NCI-H446 treated with DMSO at 0.1 percent for 48 hours (cell line): ENCODE data around the gene SMNDC1.
"Not testable (repeated sequence)": the region's sequence is repeated elsewhere in the genome, so short reads cannot be mapped to it uniquely, and the experiment has no call there.

Source experiments
- DNase-seq: peaks from one replicate; lab custom pipeline; 2025; lab: John Stamatoyannopoulos, UW

The SMNDC1 gene

DNA sequence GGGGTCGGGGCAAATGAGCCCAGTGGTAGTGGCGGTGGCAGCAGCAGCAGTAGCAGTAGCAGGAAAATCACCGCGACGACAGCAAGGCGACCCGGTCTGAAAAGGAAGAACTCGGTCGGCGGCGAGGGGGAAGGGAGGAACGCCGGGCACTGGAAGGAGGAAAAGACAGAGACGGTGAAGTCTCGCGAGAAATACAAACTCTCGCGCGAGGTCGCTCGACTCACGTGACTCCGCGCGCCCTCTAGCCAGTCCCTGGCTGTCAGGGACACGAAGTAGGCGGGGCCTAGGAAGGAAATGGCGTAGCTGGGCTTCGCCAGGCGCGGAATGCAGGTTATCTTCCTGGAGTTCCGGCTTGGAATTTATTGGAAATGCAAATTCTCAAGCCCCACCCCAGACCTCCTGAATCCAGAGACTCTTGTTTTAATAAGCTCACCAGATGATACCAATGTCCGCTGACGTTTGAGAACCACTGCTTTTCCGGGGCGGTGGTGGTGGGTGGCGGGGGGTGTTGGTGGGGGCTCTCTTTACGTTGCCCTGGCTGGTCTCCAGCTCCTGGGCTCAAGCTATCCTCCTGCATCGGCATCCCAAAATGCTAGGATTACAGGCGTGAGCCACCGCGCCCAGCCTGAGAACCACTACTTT lies at the start of gene SMNDC1:
Gene SMNDC1, minus strand, starts transcription at position 141 of the 642 bp plus-strand sequence. CDS start 1,333 bp downstream, outside the sequence.
- DNase-seq = peak; percentile 89

DNA sequence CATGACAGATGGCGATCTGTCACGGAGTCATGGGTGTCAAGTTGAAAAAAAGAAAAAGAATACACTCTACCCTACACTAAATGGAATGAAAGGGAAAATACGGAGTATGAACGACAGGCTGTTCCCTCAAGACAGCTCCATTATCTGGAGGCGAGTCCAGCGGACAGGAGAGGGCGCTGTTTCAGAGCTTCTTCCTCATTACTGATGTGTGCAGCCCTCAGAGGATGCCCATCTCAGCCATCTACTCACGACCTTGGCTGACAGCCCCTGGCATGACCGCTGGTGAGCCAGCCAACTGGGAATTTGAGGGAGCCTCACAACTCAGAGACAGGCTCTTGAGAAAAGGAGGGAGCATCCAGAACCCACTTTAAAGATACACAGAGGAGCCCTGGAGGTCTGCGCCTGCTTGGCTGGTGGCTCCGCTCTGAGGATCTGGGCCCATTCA lies 49.6 kb upstream of the SMNDC1 start:
- peak; percentile 73 for DNase-seq

DNA sequence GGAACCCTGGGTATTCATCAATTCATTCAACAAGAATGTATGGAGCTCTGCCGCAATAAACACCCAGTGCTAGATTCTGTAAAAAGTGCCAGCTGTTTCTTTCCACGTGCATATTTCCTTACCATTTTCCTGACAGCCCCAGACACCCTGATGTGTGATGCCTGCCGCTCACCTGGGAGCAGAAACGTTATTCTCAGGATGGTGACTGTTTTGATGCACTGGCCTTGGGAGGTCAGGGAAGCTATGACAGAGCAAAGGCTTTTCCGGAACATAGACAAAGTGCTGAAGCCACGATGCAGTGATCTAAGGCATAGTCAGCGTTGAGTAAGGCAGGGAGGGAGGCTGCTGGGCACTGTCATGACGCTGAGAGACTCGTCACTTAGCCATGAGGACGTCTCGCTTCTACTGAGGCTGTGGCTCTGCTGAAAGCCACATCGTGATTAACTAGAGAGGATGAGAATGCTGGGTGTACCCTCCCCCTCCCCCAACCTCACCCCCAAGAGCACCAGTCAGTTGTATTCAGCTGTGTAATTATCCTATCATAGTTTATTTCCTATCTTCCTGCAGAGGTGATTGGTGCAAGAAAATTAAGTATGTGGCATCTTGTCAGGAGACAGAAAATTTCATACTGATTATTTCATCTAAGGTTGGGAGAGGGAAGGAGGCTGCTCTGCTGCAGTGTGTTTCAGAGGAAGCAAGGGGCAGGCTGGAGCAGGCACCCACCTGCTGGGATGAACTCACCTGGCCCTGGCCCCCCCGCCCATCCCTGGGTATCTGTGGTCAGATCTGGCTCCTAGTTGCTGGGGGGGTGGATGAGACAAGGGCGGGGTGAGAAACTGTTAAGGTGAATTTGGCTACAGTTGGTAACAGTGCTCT lies 48.8 kb upstream of the SMNDC1 start:
- no peak for DNase-seq

DNA sequence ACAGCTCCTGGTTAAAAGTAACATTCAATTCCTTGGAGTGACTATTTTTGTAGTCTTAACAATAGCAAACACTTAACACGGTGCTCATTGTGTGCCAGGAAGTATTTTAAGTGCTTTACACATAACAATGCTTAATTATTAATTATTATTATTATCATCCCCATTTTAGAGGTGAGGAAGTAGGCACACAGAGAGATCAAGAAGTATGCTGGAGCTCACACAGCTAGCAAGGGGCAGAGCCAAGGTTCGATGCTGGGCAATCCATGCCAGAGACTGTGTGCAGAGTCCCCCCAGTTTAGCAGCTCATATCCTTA lies 48.2 kb upstream of the SMNDC1 start:
- DNase-seq = no peak

DNA sequence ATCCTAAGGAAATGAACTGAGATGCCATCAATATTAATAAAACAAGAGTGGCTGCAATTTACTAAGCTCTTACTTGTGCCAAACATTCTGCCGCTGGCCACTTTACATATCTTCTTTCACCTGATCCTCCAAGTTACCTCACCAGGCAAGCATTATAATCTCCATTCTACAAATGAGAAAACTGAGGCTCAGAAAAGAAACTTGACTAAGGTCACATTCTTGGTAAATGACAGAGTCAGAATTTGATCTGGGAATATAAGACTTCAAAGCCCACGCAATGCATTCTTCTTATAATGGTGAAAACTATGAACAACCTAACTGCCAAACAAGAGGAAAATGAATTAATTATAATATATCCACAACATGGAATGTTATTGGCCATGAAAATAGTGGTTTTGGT lies 46.1 kb upstream of the SMNDC1 start:
- DNase-seq = no peak

DNA sequence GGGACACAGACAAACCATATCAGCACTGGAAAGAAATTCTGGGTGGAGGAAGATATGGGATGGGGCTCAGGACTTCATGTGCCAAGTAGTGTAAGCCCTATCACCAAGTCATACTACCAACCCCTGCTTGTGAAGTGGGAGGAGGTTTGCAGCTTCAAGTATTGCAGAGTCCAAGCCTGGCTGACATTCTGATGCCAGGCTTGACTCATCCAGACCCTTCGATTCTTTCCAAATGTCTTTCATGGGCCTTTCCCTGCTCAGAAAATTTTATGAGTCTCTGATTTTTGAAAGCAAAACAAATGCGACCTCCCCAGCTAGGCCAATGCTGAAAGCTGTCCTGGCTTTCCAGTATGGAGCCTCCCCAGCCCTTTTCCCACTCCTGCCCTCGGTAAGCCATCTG lies 45.1 kb upstream of the SMNDC1 start:
- no peak for DNase-seq

DNA sequence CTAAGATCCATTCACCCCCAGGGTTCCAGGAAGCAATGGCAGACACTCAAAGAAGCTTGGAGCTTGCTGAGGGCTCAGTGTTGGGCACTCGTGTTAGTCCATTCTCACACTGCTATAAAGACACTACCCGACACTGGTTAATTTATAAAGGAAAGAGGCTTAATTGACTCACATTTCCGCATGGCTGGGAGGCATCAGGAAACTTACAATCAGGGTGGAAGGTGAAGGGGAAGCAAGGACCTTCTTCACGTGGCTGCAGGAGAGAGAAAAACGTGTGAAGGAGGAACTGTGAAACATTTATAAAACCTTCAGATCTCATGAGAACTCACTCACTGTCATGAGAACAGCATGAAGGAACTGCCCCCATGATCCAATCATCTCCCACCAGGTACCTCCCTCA lies 44.7 kb upstream of the SMNDC1 start:
- DNase-seq = no peak

DNA sequence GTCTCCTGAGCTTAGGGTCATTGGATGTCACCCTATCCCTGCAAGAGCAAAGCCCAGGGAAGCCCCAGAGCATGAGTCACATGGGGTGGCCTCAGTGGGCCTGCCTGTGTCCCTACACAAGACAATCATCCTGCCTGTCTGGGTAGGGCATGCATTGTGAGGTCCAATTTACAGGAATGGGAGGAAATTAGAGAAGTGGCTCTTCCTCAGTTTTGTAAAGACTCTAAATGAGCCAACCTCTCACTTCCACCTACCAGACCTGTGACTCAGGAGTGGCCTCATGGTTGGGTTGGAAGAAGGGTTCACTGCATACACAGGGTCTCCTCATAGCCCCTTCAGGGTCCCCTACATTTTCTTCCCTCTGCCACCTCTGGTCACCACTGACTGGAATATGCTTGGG lies 43.6 kb upstream of the SMNDC1 start:
- no peak for DNase-seq

DNA sequence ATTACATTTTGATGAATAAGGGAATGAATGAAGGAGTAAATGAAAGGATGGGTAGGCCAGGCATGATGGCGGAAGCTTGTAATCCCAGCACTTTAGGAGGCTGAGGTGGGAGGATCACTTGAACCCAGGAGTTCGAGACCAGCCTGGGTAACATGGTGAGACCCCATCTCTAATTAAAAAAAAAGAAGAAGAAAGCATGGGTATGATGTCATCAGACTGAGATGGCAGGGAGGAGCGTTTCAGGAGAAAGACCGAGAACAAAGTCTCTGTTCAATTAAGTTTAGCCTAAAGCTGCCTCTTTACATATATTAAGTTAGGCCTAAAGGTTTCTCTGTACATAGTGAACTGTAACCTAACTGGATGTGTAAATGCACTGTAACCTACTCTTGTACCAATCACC lies 42.2 kb upstream of the SMNDC1 start:
- no peak for DNase-seq

DNA sequence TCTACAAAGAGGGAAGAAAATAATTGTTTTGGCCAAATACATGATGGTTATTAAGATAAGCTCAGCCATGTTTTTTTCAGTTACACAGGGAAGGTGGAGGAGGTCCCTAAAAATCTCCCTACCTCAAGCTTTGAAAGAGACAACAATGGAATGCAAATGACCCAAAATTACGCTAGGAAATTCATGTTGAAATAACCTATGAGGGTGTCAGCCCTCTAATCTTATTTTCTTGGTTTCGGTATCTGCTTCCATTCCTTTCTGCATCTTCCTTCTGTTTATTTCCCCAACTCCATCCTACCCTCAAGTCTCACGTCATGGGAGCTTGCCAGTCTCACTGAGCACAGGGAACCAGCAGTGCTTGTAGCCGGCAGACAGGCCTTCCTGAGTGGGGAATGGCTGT lies 40.6 kb upstream of the SMNDC1 start:
- DNase-seq = no peak

DNA sequence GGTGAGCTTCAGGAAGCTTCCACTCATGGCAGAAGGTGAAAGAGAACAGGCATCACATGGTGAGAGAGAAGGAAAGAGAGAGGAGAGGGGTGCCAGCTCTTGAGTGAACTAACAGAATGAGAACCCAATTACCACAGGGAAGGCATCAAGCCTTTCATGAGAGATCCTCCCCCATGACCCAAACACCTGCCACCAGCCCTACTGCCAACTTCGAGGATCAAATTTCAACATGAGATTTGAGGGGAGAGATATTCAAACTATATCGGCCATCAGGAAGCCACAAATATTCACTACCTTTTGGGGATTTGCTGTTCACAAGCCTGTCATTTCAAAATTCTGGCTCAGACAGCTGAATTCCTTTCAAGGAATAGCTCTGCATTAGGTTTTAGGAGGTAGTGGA lies 39.9 kb upstream of the SMNDC1 start:
- no peak for DNase-seq

DNA sequence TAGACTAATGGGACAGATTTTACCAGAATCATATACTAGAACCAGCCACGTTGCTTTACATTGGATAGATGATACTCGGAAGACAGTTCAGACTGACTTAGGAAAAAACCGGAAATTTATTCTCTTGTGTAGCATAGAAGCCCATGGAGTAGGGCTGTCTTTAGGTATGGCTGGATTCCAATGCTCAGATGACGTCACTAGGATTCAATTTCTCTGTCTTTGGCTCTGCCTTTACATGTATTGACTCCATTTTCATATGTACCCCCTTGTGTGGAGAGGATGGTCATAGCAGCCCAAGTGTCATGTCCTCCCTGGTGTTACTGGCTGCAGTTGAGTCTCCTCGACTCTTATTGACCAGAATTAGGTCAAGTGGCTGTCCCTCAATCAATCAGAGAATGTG lies 39.2 kb upstream of the SMNDC1 start:
- no peak for DNase-seq

DNA sequence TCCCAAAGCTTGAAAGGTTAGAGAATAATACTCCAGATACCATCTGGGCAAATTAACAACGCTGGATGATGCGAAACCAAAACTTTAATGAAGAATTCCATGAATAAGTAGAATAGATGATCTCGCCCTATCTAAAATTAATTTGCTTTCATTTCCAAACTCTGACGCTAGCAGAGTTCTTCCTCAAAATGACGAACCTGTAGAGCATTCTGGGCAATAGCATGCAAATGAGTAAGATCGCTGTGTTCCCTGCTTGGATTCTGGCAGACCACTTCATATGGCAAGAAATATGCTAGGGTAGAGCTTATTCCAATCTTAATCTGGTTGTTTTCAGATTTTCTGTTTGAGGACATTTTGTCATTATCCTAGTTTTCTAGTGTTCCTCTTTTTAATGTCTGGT lies 36.1 kb upstream of the SMNDC1 start:
- DNase-seq = no peak

DNA sequence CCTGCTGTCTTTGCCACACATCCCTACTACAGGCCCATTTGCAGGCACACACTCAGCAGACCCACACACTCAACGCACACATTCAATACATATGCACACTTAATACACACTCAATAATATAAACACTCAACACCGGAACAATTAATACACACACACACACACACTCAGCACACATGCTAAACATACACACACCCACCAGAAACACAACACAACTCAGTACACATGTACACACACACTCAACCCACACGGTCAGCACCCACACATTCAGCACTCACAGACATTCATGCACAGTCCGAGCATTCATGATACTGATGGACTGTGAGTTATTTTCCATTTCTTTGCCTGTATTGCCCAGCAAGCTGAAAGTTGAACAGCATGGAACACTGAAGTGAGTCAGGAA lies 35.4 kb upstream of the SMNDC1 start:
- no peak for DNase-seq

DNA sequence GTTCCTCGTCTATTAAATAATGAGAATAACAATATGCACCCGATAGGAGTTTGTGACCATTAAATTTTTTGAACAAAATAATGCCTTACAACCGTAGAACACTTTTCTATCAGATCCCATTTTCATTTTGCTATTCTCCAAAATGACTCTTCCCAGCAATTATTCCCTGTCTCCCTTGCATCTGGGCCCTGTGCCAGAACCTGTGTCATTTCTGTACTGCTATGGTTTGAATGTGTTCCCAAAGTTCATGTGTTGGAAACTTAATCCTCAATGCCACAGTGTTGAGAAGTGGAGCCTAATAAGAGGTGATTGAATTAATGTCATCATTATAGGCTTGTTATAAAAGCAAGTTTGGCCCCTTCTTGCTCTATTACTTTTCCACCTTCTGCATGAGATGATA lies 33.2 kb upstream of the SMNDC1 start:
- DNase-seq = peak; percentile 19

DNA sequence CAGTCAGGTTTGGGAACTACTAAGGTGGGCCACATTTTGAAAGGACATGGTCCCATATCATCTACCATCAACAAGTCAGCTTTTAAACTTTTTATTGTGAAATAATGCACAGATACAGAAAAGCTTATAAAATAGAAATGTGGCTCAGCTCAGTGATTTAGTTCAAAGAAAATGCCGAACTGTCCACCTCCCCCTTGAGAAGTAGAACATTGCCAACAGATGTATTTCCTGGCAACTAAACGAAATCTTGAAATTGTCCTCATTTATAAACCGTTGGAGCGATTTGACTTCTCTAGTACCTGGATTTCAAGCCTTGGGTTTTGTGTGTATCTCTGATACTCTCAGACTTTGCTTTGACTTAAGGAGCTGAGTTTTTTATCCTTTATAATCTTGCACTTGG lies 32.7 kb upstream of the SMNDC1 start:
- DNase-seq = no peak

DNA sequence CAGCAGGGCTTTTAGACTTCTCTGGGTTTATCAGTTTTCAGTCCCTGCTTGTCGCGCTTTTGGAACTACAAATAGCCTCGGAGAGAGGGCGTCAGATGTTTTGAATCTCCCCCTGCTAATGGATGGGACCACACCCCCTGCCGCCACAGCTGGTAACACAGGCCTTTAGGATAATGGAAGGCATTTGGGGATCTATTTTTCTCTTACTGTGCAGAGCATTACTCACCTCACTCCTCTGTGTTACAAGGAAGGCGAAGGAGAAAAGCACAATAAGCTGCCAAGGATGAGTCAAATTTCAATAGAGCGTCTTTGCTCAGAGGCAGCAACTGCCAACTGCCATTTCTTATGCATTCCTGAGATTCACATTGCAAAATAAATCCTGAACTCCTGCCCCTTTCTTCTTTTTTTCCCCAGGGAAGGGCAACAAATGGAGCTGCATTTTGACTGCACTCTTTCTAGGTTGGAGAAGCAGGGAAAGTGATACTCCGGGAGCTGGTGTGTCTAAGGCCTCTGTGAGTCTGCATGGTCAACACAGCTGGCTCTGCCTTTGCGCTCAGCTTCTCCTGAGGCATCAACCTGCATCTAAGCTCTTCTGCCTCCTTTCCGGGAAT lies 31.5 kb upstream of the SMNDC1 start:
- DNase-seq = peak; percentile 74

DNA sequence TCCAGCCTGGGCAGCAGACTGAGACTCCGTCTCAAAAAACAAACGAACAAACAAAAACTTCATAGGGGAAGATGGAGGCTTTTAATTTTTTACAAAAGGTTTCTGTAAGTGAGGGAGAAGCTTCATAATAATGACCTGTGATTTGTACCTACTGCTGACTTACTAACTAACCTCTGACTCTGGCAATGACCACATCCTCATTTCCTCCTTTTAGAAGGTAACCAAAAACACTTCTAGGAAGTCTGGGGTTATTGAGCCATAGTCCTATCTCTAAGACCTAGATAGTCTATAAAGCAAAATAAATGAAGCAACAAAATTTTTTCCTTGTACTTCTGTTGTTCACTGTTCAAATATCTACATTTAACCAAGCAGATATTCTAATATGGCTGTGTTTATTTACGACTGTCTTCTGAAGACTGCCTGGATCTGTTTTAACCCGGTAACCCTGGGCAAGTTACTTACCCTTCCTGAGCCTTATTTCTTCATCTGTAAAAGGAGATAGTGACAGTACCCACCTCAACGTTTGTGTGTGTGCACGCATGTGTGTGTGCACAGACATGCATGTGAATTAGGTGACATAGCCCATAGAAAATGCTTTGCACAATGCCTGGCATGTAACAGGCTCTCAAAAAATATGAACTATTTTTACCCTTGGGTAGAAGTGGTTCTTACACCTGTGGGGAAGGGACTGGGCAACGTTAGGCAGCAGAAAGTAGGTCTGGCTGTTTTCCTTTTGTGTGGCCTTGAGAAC lies 30.8 kb upstream of the SMNDC1 start:
- DNase-seq = no peak

DNA sequence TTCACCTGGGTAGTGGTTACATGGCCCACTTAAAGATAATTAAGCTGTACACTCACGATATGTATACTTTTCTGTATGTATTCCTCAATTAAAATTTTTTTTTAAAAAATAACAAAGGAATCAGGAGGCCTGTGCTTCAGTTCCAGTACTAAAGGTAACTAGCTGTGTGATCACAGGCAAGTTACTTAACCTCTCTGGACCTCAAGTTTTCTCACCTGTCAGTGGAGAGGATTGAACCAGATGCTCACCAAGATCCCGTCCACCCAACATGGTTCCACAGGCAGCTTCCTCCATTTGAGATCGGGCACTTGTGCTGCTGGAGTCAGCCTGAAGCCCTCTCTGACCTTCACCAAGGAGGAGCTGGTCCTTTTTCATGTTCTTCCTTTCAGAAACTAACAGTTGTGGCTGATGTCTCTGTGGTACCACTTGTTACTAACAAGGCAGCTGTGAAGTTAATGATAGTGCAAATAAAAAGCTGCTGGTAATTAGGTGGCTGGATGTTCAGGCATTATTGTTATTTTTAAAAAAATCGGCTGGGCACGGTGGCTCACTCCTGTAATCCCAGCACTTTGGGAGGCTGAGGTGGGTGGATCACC lies 29.4 kb upstream of the SMNDC1 start:
- no peak for DNase-seq

DNA sequence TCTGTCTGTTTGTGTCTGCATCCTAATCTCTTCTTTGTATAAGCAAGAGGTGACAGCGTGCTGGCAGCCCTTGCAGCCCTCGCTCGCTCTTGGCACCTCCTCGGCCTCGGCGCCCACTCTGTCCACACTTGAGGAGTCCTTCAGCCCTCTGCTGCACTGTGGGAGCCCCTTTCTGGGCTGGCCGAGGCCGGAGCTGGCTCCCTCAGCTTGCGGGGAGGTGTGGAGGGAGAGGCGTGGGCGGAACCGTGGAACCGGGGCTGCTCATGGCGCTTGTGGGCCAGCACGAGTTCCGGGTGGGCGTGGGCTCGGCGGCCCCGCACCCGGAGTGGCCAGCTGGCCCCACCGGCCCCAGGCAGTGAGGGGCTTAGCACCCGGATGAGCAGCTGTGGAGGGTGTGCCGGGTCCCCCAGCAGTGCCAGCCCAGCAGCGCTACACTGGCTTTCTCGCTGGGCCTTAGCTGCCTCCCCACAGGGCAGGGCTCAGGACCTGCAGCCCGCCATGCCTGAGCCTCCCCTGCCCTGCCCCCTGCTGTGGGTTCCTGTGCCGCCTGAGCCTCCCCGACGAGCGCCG lies 26.6 kb upstream of the SMNDC1 start:
- not testable (repeated sequence) for DNase-seq

DNA sequence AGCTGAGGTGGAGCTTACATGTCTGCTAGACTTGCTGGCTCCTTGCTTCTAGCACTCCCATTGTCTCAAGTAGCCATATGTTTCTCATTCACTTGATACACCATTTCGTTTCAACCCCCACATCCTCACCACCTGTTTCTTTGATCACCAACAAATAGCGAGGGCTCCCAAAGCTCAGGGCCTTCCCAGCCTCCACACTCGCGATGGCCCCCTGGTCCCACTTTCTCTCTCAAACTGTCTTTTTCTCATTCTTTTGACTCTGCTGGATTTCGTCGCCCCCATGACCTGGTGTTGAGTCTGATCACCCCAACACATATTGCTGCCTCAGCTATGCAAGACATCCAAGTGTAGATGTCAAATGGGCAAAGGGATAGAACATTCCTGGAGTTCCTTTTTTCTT lies 26.0 kb upstream of the SMNDC1 start:
- DNase-seq = no peak
